Measurements from ENCODE around the gene ABCB11.

- no peak for TF ChIP-seq CTCF (IDR thresholded peaks at IDR 0.05; ENCODE audit: insufficient read depth, low read depth, low read length)
- TF ChIP-seq EZH2 (IDR thresholded peaks at IDR 0.05; ENCODE audit: insufficient read depth, low read length) = no peak
Observed at GRCh38 chr2:169039702-169040101, 8.6 kb upstream of the ABCB11 start.
